Trophoblast cell (in vitro differentiated cells and primary cell): ENCODE measurements around the gene NANOS1. TPM values are rescaled to one million over a fixed set of nuclear protein-coding genes. Genes with fewer than 3 reads are reported as not detected.
A peak's percentile ranks its signal among the peaks of the same experiment; 100 is the strongest.

ENCODE experiments used
- DNase-seq, 2 donors: peaks; one replicate each; pipeline ENCODE4 v3.0.0-alpha.2; 2016
- H2AFZ ChIP-seq: 2 replicates; pipeline ENCODE4 v1.6.1; 2013; ENCODE audit warnings: low read length, moderate library complexity, mild to moderate bottlenecking; ENCODE audit not compliant: insufficient read depth, poor library complexity
- H2AK5ac ChIP-seq: 2 replicates; pipeline ENCODE4 v1.6.1; 2013; ENCODE audit warnings: mild to moderate bottlenecking, low read length
- H2BK120ac ChIP-seq: 2 replicates; pipeline ENCODE4 v1.6.1; 2013; ENCODE audit warnings: low read length, mild to moderate bottlenecking, moderate library complexity; ENCODE audit not compliant: insufficient read depth, poor library complexity
- H2BK12ac ChIP-seq: 2 replicates; pipeline ENCODE4 v1.6.1; 2013; ENCODE audit warnings: mild to moderate bottlenecking, low read length, moderate library complexity
- H2BK5ac ChIP-seq: 2 replicates; pipeline ENCODE4 v1.6.1; 2013; ENCODE audit warnings: low read length, low read depth, moderate library complexity, mild to moderate bottlenecking; ENCODE audit not compliant: poor library complexity
- H3K14ac ChIP-seq: 2 replicates; pipeline ENCODE4 v1.6.1; 2013; ENCODE audit warnings: mild to moderate bottlenecking, low read length
- H3K18ac ChIP-seq: 2 replicates; pipeline ENCODE4 v1.6.1; 2013; ENCODE audit warnings: mild to moderate bottlenecking, low read length
- H3K23ac ChIP-seq: 2 replicates; pipeline ENCODE4 v1.6.1; 2013; ENCODE audit warnings: low read length
- H3K27ac ChIP-seq: 2 replicates; pipeline ENCODE4 v1.5.1; 2013; ENCODE audit warnings: low read depth, mild to moderate bottlenecking, inconsistent platforms, low read length, moderate library complexity
- H3K27me3 ChIP-seq: 2 replicates; pipeline ENCODE4 v1.6.1; 2013; ENCODE audit warnings: inconsistent platforms, mild to moderate bottlenecking, low read length, moderate library complexity; ENCODE audit not compliant: insufficient read depth
- H3K36me3 ChIP-seq, 2 experiments: 1 replicate in 1 of 2; 2 replicates in 1 of 2; pipeline ENCODE4 v1.6.1; 2013; ENCODE audit warnings: low read length in 2 of 2, mild to moderate bottlenecking in 2 of 2, moderate library complexity in 1 of 2; ENCODE audit not compliant: insufficient read depth in 2 of 2, control insufficient read depth in 1 of 2
- H3K4ac ChIP-seq: 2 replicates; pipeline ENCODE4 v1.6.1; 2013; ENCODE audit warnings: low read depth, mild to moderate bottlenecking, low read length, moderate library complexity
- H3K4me1 ChIP-seq, 2 experiments: 1 replicate in 1 of 2; 2 replicates in 1 of 2; pipeline ENCODE4 v1.6.1; 2013; ENCODE audit warnings: low read length in 2 of 2, mild to moderate bottlenecking in 2 of 2, moderate library complexity in 1 of 2; ENCODE audit not compliant: insufficient read depth in 2 of 2, control insufficient read depth in 1 of 2
- H3K4me2 ChIP-seq: 2 replicates; pipeline ENCODE4 v1.6.1; 2013; ENCODE audit warnings: inconsistent platforms, mild to moderate bottlenecking, low read length, moderate library complexity
- H3K4me3 ChIP-seq: 2 replicates; pipeline ENCODE4 v1.5.1; 2013; ENCODE audit warnings: mild to moderate bottlenecking, low read depth, low read length, inconsistent platforms
- H3K79me1 ChIP-seq: one replicate; pipeline ENCODE4 v1.6.1; 2013; ENCODE audit warnings: low read length
- H3K79me2 ChIP-seq: 2 replicates; pipeline ENCODE4 v1.6.1; 2013; ENCODE audit warnings: low read length, mild to moderate bottlenecking; ENCODE audit not compliant: control insufficient read depth, insufficient read depth, poor library complexity
- H3K9ac ChIP-seq: 2 replicates; pipeline ENCODE4 v1.6.1; 2013; ENCODE audit warnings: mild to moderate bottlenecking, low read length
- H3K9me3 ChIP-seq: 2 replicates; pipeline ENCODE4 v1.6.1; 2013; ENCODE audit warnings: low read depth, mild to moderate bottlenecking, control low read depth, inconsistent platforms, low read length; ENCODE audit not compliant: insufficient read depth
- H4K12ac ChIP-seq: 2 replicates; pipeline ENCODE4 v1.6.1; 2013; ENCODE audit warnings: low read depth, mild to moderate bottlenecking, low read length, moderate library complexity
- H4K8ac ChIP-seq: 2 replicates; pipeline ENCODE4 v1.6.1; 2013; ENCODE audit warnings: low read depth, mild to moderate bottlenecking, low read length, moderate library complexity
- H4K91ac ChIP-seq: one replicate; pipeline ENCODE4 v1.6.1; 2013; ENCODE audit warnings: low read depth, mild to moderate bottlenecking, low read length, moderate library complexity
- WGBS: extraction: QIAGEN DNeasy Blood & Tissue Kit; methylation state at CpG from one replicate; pipeline ENCODE4 v1.1.7; 2013; ENCODE audit warnings: missing lambda C conversion rate; ENCODE audit not compliant: insufficient read length, insufficient coverage; ENCODE audit errors: extremely low coverage; 5-methylcytosine and 5-hydroxymethylcytosine counted together
- polyA plus RNA-seq: library from polyadenylated mRNA; stranded (reverse); fragments of 200-250 nt; gene quantifications from 2 replicates; pipeline ENCODE4 v1.2.3, GENCODE V29; 2013

The NANOS1 gene, protein sequence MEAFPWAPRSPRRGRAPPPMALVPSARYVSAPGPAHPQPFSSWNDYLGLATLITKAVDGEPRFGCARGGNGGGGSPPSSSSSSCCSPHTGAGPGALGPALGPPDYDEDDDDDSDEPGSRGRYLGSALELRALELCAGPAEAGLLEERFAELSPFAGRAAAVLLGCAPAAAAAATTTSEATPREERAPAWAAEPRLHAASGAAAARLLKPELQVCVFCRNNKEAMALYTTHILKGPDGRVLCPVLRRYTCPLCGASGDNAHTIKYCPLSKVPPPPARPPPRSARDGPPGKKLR
- 2.4 and 3.3 TPM in 2 replicates for polyA plus RNA-seq

DNA sequence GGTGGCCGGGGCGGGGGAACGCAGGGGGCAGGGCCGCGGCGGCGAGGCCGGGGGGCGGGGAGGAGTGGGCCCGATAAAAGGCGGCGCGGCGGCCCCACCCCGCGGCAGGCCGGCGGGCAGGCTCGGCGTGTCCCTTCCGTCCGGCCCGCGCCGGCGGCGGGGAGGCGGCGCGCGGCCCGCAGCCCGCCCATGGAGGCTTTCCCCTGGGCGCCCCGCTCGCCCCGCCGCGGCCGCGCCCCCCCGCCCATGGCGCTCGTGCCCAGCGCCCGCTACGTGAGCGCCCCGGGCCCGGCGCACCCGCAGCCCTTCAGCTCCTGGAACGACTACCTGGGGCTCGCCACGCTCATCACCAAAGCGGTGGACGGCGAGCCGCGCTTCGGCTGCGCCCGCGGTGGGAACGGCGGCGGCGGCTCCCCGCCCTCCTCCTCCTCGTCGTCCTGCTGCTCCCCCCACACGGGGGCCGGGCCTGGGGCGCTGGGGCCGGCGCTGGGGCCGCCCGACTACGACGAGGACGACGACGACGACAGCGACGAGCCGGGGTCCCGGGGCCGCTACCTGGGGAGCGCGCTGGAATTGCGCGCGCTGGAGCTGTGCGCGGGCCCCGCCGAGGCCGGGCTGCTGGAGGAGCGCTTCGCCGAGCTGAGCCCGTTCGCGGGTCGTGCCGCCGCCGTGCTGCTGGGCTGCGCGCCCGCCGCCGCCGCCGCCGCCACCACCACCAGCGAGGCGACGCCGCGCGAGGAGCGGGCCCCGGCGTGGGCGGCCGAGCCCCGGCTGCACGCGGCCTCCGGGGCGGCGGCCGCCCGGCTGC, at the start of gene NANOS1:
TSS of gene NANOS1 (plus strand) at position 102 of the 808 bp plus-strand sequence. CDS start at position 190, 88 bp downstream.
- no peak within 1 kb of the TSS for H4K8ac ChIP-seq

DNA sequence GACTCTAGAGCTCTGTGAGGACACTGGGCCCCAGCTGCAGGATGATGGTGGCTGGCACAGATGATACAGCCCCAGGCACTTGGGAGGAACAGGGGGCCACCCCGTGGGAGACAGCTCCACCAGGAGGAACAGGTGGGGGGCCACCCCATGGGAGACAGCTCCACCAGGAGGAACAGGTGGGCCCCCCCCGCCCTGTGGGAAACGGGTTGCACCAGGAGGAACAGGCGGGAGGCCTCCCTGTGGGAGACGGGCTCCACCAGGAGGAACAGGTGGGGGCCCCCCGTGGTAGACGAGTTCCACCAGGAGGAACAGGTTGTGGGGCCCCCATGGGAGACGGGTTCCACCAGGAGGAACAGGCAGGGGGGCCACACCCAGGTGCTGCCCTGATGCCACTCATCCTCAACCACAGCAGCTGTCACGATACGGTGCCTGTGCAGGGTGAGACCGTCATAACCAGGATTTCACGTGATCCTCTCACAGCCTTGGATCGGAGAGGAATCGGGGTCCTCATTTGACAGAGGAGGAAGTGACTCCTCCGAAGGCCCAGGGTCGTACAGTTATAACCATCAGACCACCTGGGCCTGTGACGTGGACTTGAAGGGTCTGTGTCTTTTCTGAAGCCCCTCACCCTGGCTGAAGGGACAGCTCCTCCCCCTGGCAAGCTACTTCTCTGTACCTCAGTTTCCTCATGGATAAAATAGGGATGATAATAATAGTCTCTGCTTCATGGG, 49.2 kb upstream of the NANOS1 start:
- no CpG with 5 or more reads among the region's 17 CpGs for WGBS
- DNase-seq, result no peak
- H3K14ac ChIP-seq, result no peak overlapping the region

More for the DNA sequence above, at the start of gene NANOS1:
- Histone ChIP-seq H3K4me1 (peaks cover 13 to 15% of the 10 kb centered on the region in 2 experiments), H3K4me3 (peak within 1 kb of the TSS; percentile 68), H2AK5ac (no peak within 1 kb of the TSS), H3K4ac (no peak within 1 kb of the TSS), H3K79me1 (no peaks in the 10 kb centered on the region), H4K12ac (peak within 1 kb of the TSS; percentile 2), H3K27me3 (no peaks in the 10 kb centered on the region), H2AFZ (no peak within 1 kb of the TSS), H3K14ac (peak within 1 kb of the TSS; percentile 20), H3K23ac (no peak within 1 kb of the TSS), H2BK12ac (no peak within 1 kb of the TSS), H2BK5ac (no peak within 1 kb of the TSS), H3K79me2 (peaks cover 2% of the 10 kb centered on the region), H3K9me3 (no peaks in the 10 kb centered on the region), H3K18ac (peak within 1 kb of the TSS; percentile 35), H4K91ac (no peak within 1 kb of the TSS), H2BK120ac (no peak within 1 kb of the TSS), H3K9ac (no peak within 1 kb of the TSS), H3K4me2 (peak within 1 kb of the TSS; percentile 99), H3K36me3 (peaks cover 6 to 11% of the 10 kb centered on the region in 2 experiments), H3K27ac (peak within 1 kb of the TSS; percentile 4)
- no peak for DNase-seq
- no CpG with 5 or more reads among the region's 136 CpGs for WGBS

DNA sequence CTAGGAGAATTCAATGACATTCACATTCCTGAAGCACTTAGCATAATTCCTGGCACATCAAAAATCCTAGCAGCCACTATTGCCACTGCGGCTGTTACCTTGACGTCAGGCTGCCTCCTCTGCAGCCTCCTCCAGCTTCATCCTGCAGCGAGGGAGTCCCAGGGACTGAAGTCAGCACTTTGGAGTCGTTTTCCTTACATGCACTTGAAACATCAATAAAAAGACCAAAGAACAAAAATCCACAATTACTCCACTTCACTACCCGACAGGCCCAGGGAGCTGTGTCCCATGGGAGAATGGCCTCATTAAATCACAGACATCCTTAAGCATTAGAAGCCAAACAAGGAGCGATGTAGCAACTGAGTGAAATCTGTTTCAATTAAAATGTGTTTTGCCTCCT, 48.6 kb upstream of the NANOS1 start:
- no peak overlapping the region for H2BK120ac ChIP-seq
- no peak overlapping the region for H2AFZ ChIP-seq
- H3K23ac ChIP-seq, result no peak overlapping the region
- no peaks in the 10 kb centered on the region for H3K79me1 ChIP-seq
- no peak overlapping the region for H2BK12ac ChIP-seq
- no peaks in the 10 kb centered on the region for H3K4me1 ChIP-seq
- H3K18ac ChIP-seq, result no peak overlapping the region
- no peak overlapping the region for H3K4me2 ChIP-seq
- H3K27ac ChIP-seq, result no peak overlapping the region
- no peak for DNase-seq
- no peak overlapping the region for H3K4ac ChIP-seq
- H4K8ac ChIP-seq, result no peak overlapping the region
- no peak overlapping the region for H2BK5ac ChIP-seq
- no peak overlapping the region for H3K9ac ChIP-seq
- H2AK5ac ChIP-seq, result no peak overlapping the region
- H3K9me3 ChIP-seq, result no peaks in the 10 kb centered on the region
- H4K12ac ChIP-seq, result no peak overlapping the region
- WGBS, result no CpG with 5 or more reads among the region's 6 CpGs
- H3K4me3 ChIP-seq, result no peak overlapping the region
- H3K36me3 ChIP-seq, result no peaks in the 10 kb centered on the region
- no peaks in the 10 kb centered on the region for H3K79me2 ChIP-seq
- H3K27me3 ChIP-seq, result no peaks in the 10 kb centered on the region
- H3K14ac ChIP-seq, result no peak overlapping the region
- H4K91ac ChIP-seq, result no peak overlapping the region

More for the DNA sequence above, 49.2 kb upstream of the NANOS1 start:
- H2BK120ac ChIP-seq, result no peak overlapping the region
- H3K4ac ChIP-seq, result no peak overlapping the region
- no peak overlapping the region for H3K4me3 ChIP-seq
- H3K36me3 ChIP-seq, result no peaks in the 10 kb centered on the region
- no peak overlapping the region for H4K91ac ChIP-seq
- no peak overlapping the region for H2AFZ ChIP-seq
- H3K79me2 ChIP-seq, result no peaks in the 10 kb centered on the region
- no peaks in the 10 kb centered on the region for H3K79me1 ChIP-seq
- H3K4me2 ChIP-seq, result no peak overlapping the region
- no peak overlapping the region for H4K12ac ChIP-seq
- no peak overlapping the region for H2BK5ac ChIP-seq
- no peak overlapping the region for H2AK5ac ChIP-seq
- H3K9me3 ChIP-seq, result peaks cover 2% of the 10 kb centered on the region
- H3K9ac ChIP-seq, result no peak overlapping the region
- H2BK12ac ChIP-seq, result no peak overlapping the region
- no peaks in the 10 kb centered on the region for H3K27me3 ChIP-seq
- no peak overlapping the region for H3K18ac ChIP-seq
- H3K23ac ChIP-seq, result no peak overlapping the region
- H4K8ac ChIP-seq, result no peak overlapping the region
- H3K4me1 ChIP-seq, result no peaks in the 10 kb centered on the region
- no peak overlapping the region for H3K27ac ChIP-seq

DNA sequence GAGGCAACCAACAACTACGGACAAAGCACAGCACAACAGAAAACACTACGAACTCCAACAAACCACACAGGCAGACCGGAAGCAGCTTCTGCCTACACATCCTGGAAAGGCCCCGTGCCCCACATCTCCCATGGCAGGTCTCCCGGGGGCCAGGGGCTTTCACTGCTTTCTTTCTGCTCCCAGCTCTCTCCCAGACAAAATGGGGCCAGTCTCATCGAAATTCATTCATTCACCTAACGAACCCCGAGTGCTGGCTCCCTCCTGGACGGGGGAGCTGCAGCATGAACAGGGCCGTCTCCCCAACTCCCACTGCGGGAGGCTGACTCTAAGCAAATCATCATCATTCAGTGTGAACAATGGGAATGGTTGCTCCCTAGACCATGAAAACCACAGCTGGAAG, 47.6 kb upstream of the NANOS1 start:
- no peak overlapping the region for H2AFZ ChIP-seq
- no peak overlapping the region for H3K4me3 ChIP-seq
- no peak overlapping the region for H4K8ac ChIP-seq
- no peaks in the 10 kb centered on the region for H3K79me1 ChIP-seq
- H3K18ac ChIP-seq, result no peak overlapping the region
- H2BK5ac ChIP-seq, result no peak overlapping the region
- H3K9ac ChIP-seq, result no peak overlapping the region
- H3K27ac ChIP-seq, result no peak overlapping the region
- H3K23ac ChIP-seq, result no peak overlapping the region
- H2AK5ac ChIP-seq, result no peak overlapping the region
- H2BK12ac ChIP-seq, result no peak overlapping the region
- H2BK120ac ChIP-seq, result no peak overlapping the region
- H3K27me3 ChIP-seq, result no peaks in the 10 kb centered on the region
- H3K4me2 ChIP-seq, result no peak overlapping the region
- no peak for DNase-seq
- H4K12ac ChIP-seq, result no peak overlapping the region
- no peaks in the 10 kb centered on the region for H3K36me3 ChIP-seq
- H3K4me1 ChIP-seq, result no peaks in the 10 kb centered on the region
- H3K4ac ChIP-seq, result no peak overlapping the region
- no peaks in the 10 kb centered on the region for H3K79me2 ChIP-seq
- WGBS, result no CpG with 5 or more reads among the region's 11 CpGs
- no peak overlapping the region for H3K14ac ChIP-seq
- H4K91ac ChIP-seq, result no peak overlapping the region
- H3K9me3 ChIP-seq, result no peaks in the 10 kb centered on the region
